Activated CD8-positive, alpha-beta memory T cell treated with anti-CD3 and anti-CD28 coated beads for 24 hours (primary cell): ENCODE measurements around the gene KLHL2.
"Not testable (repeated sequence)": the region's sequence is repeated elsewhere in the genome, so short reads cannot be mapped to it uniquely, and the experiment has no call there.

Source experiments
- DNase-seq: peaks from one replicate; pipeline ENCODE4 v3.0.0-alpha.2; 2020

The KLHL2 gene

GRCh38 chr4:165207431-165208220 lies at the start of gene KLHL2:
TSS of gene KLHL2 (plus strand) at chr4:165207561. CDS start at chr4:165207877, 316 bp downstream.
- DNase-seq: peak; percentile 78

- no peak for DNase-seq
Measured at GRCh38 chr4:165158762-165159161, 48.6 kb upstream of the KLHL2 start.

GRCh38 chr4:165164257-165164656 lies 43.1 kb upstream of the KLHL2 start:
- no peak for DNase-seq

- DNase-seq: not testable (repeated sequence)
Measured at GRCh38 chr4:165166872-165167271, 40.5 kb upstream of the KLHL2 start.

- DNase-seq: no peak
Measured at GRCh38 chr4:165167650-165168049, 39.7 kb upstream of the KLHL2 start.

- no peak for DNase-seq
Measured at GRCh38 chr4:165170819-165171218, 36.5 kb upstream of the KLHL2 start.

GRCh38 chr4:165175470-165175869 lies 31.9 kb upstream of the KLHL2 start:
- DNase-seq: not testable (repeated sequence)

GRCh38 chr4:165175879-165176278 lies 31.5 kb upstream of the KLHL2 start:
- no peak for DNase-seq

GRCh38 chr4:165177725-165178666 lies 29.4 kb upstream of the KLHL2 start:
- DNase-seq: no peak

GRCh38 chr4:165184220-165184619 lies 23.1 kb upstream of the KLHL2 start:
- no peak for DNase-seq

GRCh38 chr4:165184998-165185397 lies 22.4 kb upstream of the KLHL2 start:
- DNase-seq: not testable (repeated sequence)

- DNase-seq: no peak
Measured at GRCh38 chr4:165185448-165185847, 21.9 kb upstream of the KLHL2 start.

- DNase-seq: no peak
Measured at GRCh38 chr4:165190591-165191347, 16.6 kb upstream of the KLHL2 start.

- no peak for DNase-seq
Measured at GRCh38 chr4:165191348-165191656, 16.1 kb upstream of the KLHL2 start.

GRCh38 chr4:165191814-165192499 lies 15.4 kb upstream of the KLHL2 start:
- no peak for DNase-seq

- DNase-seq: no peak
Measured at GRCh38 chr4:165192500-165192898, 14.9 kb upstream of the KLHL2 start.

GRCh38 chr4:165192956-165193355 lies 14.4 kb upstream of the KLHL2 start:
- no peak for DNase-seq

- no peak for DNase-seq
Measured at GRCh38 chr4:165194368-165194767, 13.0 kb upstream of the KLHL2 start.

GRCh38 chr4:165198329-165198728 lies 9.0 kb upstream of the KLHL2 start:
- DNase-seq: no peak

GRCh38 chr4:165199286-165199685 lies 8.1 kb upstream of the KLHL2 start:
- no peak for DNase-seq

GRCh38 chr4:165199722-165200121 lies 7.6 kb upstream of the KLHL2 start:
- no peak for DNase-seq

- DNase-seq: no peak
Measured at GRCh38 chr4:165201806-165202205, 5.6 kb upstream of the KLHL2 start.
